A673 (cell line): Measurements from ENCODE around the gene CAMKK2. TPM values are rescaled to one million over a fixed set of nuclear protein-coding genes. Genes with fewer than 3 reads are reported as not detected.
"Not testable (repeated sequence)": the region's sequence is repeated elsewhere in the genome, so short reads cannot be mapped to it uniquely, and the experiment has no call there.

Experiments
- BruUV-seq: library from RNA; stranded (reverse); fragments of 400-500 nt; replicated peaks from 2 replicates; lab custom pipeline; 2021; lab: Mats Ljungman, UMichigan
- CTCF ChIA-PET: fragments of 300-600 bp; sonication (Branson Sonifier 250); formaldehyde crosslinking; loops from one replicate; lab custom pipeline; 2022; ENCODE audit warnings: antibody characterized with exemption; lab: Charles Lee
- POLR2A ChIA-PET: fragments of 300-600 bp; sonication (Branson Sonifier 250); formaldehyde crosslinking; loops from one replicate; lab custom pipeline; 2022; ENCODE audit warnings: antibody characterized with exemption; ENCODE audit not compliant: low non-redundant PET; lab: Charles Lee
- DNase-seq: peaks from one replicate; pipeline ENCODE4 v3.0.0-alpha.2; 2015; ENCODE audit warnings: low spot score
- H3K27ac ChIP-seq: fragments of 200-600 bp; sonication (generic); 2 replicates; pipeline ENCODE4 v1.5.1; 2016; ENCODE audit warnings: mixed run types, low read depth, mild to moderate bottlenecking, mixed read lengths, antibody characterized with exemption, low read length; ENCODE audit not compliant: poor library complexity, severe bottlenecking
- H3K27me3 ChIP-seq: fragments of 200-600 bp; sonication (generic); replicated peaks from 2 replicates; pipeline ENCODE4 v1.6.1; 2017; ENCODE audit warnings: mixed run types, low read depth, mild to moderate bottlenecking, mixed read lengths, antibody characterized with exemption, low read length; ENCODE audit not compliant: insufficient read depth, poor library complexity
- H3K36me3 ChIP-seq: fragments of 200-600 bp; sonication (generic); 2 replicates; pipeline ENCODE4 v1.6.1; 2016; ENCODE audit warnings: mixed run types, mild to moderate bottlenecking, mixed read lengths, antibody characterized with exemption, low read length; ENCODE audit not compliant: insufficient read depth, poor library complexity, severe bottlenecking
- H3K4me1 ChIP-seq: fragments of 200-600 bp; sonication (generic); 2 replicates; pipeline ENCODE4 v1.6.1; 2017; ENCODE audit warnings: mixed run types, mild to moderate bottlenecking, mixed read lengths, antibody characterized with exemption, low read length; ENCODE audit not compliant: insufficient read depth, poor library complexity, severe bottlenecking
- H3K4me3 ChIP-seq: fragments of 200-600 bp; sonication (generic); 2 replicates; pipeline ENCODE4 v1.5.1; 2016; ENCODE audit warnings: low read depth, mixed run types, mild to moderate bottlenecking, mixed read lengths, low read length; ENCODE audit not compliant: poor library complexity, severe bottlenecking
- H3K9me3 ChIP-seq: fragments of 200-600 bp; sonication (generic); 2 replicates; pipeline ENCODE4 v1.6.1; 2016; ENCODE audit warnings: mixed run types, low read depth, mild to moderate bottlenecking, mixed read lengths, antibody characterized with exemption, low read length; ENCODE audit not compliant: poor library complexity, severe bottlenecking
- CTCF ChIP-seq: fragments of 300-800, 200-600 bp; sonication (generic); conservative IDR thresholded peaks from 2 replicates; pipeline ENCODE4 v1.5.1; 2017; ENCODE audit warnings: low read depth, mild to moderate bottlenecking, antibody characterized with exemption, low read length, moderate library complexity, mixed read lengths
- EZH2 ChIP-seq: fragments of 200-600 bp; sonication (generic); IDR thresholded peaks from 2 replicates; pipeline ENCODE4 v1.6.1; 2017; ENCODE audit warnings: borderline replicate concordance, low read depth, mild to moderate bottlenecking, mixed read lengths, antibody characterized with exemption, low read length; ENCODE audit not compliant: poor library complexity, severe bottlenecking
- intact Hi-C: fragments of 100-400 bp; cut with micrococcal nuclease; formaldehyde crosslinking; loops from one replicate; pipeline ENCODE4 v1.10.0; 2022; ENCODE audit not compliant: unreplicated experiment
- total RNA-seq: library from RNA; stranded (reverse); gene quantifications from 2 replicates; pipeline ENCODE4 v1.2.3, GENCODE V29; 2021

CAMKK2 gene
- total RNA-seq, 1 experiment from 2014 or later, result 33.0 TPM

- Histone ChIP-seq H3K36me3 (peaks cover 53% of the 10 kb centered on the region), H3K9me3 (no peaks in the 10 kb centered on the region), H3K4me1 (no peaks in the 10 kb centered on the region), H3K27me3 (no peaks in the 10 kb centered on the region), H3K27ac (no peak overlapping the region), H3K4me3 (no peak overlapping the region)
- TF ChIP-seq EZH2 (no peak), CTCF (no peak)
- BruUV-seq, result no TSS peak
- DNase-seq, result no peak
- ChIA-PET POLR2A (no interaction called here), CTCF (no interaction called here)
- intact Hi-C loops, result no loop called here
Measured at GRCh38 chr12:121323908-121324307, 27.4 kb upstream of the CAMKK2 start.

GRCh38 chr12:121318121-121318520 lies 21.6 kb upstream of the CAMKK2 start:
- POLR2A ChIA-PET, result no interaction called here
- CTCF ChIA-PET, result no interaction called here
- no peaks in the 10 kb centered on the region for H3K27me3 ChIP-seq
- no peaks in the 10 kb centered on the region for H3K9me3 ChIP-seq
- peaks cover 38% of the 10 kb centered on the region for H3K36me3 ChIP-seq
- no peak overlapping the region for H3K27ac ChIP-seq
- H3K4me1 ChIP-seq, result no peaks in the 10 kb centered on the region
- no TSS peak for BruUV-seq
- TF ChIP-seq CTCF (no peak), EZH2 (no peak)
- intact Hi-C loops, result no loop called here
- H3K4me3 ChIP-seq, result no peak overlapping the region
- no peak for DNase-seq

GRCh38 chr12:121314431-121314830 lies 17.9 kb upstream of the CAMKK2 start:
- Histone ChIP-seq H3K4me1 (no peaks in the 10 kb centered on the region), H3K4me3 (no peak overlapping the region), H3K9me3 (no peaks in the 10 kb centered on the region), H3K27me3 (no peaks in the 10 kb centered on the region), H3K36me3 (peaks cover 37% of the 10 kb centered on the region), H3K27ac (no peak overlapping the region)
- DNase-seq, result no peak
- POLR2A ChIA-PET, result no interaction called here
- BruUV-seq, result no TSS peak
- CTCF ChIA-PET, result no interaction called here
- intact Hi-C loops, result no loop called here
- no peak for TF ChIP-seq CTCF
- no peak for TF ChIP-seq EZH2

- H3K9me3 ChIP-seq, DNase-seq, intact Hi-C loops, POLR2A ChIA-PET, H3K27ac ChIP-seq, H3K4me3 ChIP-seq, H3K27me3 ChIP-seq, CTCF ChIA-PET, H3K4me1 ChIP-seq, BruUV-seq: not testable (repeated sequence)
- H3K36me3 ChIP-seq, result peaks cover 27% of the 10 kb centered on the region
Measured at GRCh38 chr12:121310231-121310630, 13.7 kb upstream of the CAMKK2 start.

- DNase-seq, intact Hi-C loops, H3K4me3 ChIP-seq, H3K27ac ChIP-seq, CTCF ChIA-PET, BruUV-seq, H3K9me3 ChIP-seq, H3K4me1 ChIP-seq, H3K27me3 ChIP-seq: not testable (repeated sequence)
- POLR2A ChIA-PET, result interaction anchor here (0.6 kb wide), 1 partner anchor 49 kb away, joined by 3 read pairs; no protein-coding TSS in a partner anchor
- peaks cover 27% of the 10 kb centered on the region for H3K36me3 ChIP-seq
Measured at GRCh38 chr12:121307397-121307796, 10.9 kb upstream of the CAMKK2 start.
